H1 (cell line): ENCODE data around the gene CERS1. TPM values are rescaled to one million over a fixed set of nuclear protein-coding genes. Genes with fewer than 3 reads are reported as not detected.

Experiments used
- CTCF ChIA-PET: fragments of 300-600 bp; sonication (Branson Sonifier 250); formaldehyde crosslinking; loops from one replicate; lab custom pipeline; 2021; ENCODE audit not compliant: partially characterized antibody; lab: Charles Lee
- POLR2A ChIA-PET: fragments of 300-600 bp; sonication (Branson Sonifier 250); formaldehyde crosslinking; loops from one replicate; lab custom pipeline; 2021; ENCODE audit warnings: inconsistent platforms; ENCODE audit not compliant: partially characterized antibody; lab: Charles Lee
- DNase-seq, 2 experiments: peaks; one replicate each; pipeline versions ENCODE4 v3.0.0 to v3.0.0-alpha.2; 2010 to 2022; ENCODE audit warnings: low spot score in 2 of 2, low read depth in 1 of 2, mixed read lengths in 1 of 2
- FAIRE-seq: peaks from 2 replicates; lab custom pipeline; 2011; peaks lifted over from hg19 to GRCh38; lab: Jason Lieb, UNC
- H2AFZ ChIP-seq: 2 replicates; pipeline ENCODE4 v1.8.1; 2012; ENCODE audit warnings: low read length, inconsistent platforms
- H2AK5ac ChIP-seq: 2 replicates; pipeline ENCODE4 v1.6.1; 2013; ENCODE audit warnings: low read depth, low read length
- H2BK120ac ChIP-seq: replicated peaks from 2 replicates; pipeline ENCODE3; 2013; ENCODE audit warnings: low read depth, low read length, inconsistent platforms
- H2BK12ac ChIP-seq: 2 replicates; pipeline ENCODE4 v1.6.1; 2013; ENCODE audit warnings: low read depth, low read length
- H2BK15ac ChIP-seq: 2 replicates; pipeline ENCODE4 v1.6.1; 2013; ENCODE audit warnings: low read length
- H2BK20ac ChIP-seq: 2 replicates; pipeline ENCODE4 v1.6.1; 2013; ENCODE audit warnings: low read length
- H2BK5ac ChIP-seq: 2 replicates; pipeline ENCODE4 v1.6.1; 2013; ENCODE audit warnings: low read depth, low read length
- H3K14ac ChIP-seq: 2 replicates; pipeline ENCODE4 v1.6.1; 2013; ENCODE audit warnings: inconsistent platforms; ENCODE audit not compliant: insufficient read length
- H3K18ac ChIP-seq: 2 replicates; pipeline ENCODE4 v1.6.1; 2013; ENCODE audit warnings: low read length; ENCODE audit errors: extremely low read depth
- H3K23ac ChIP-seq: 2 replicates; pipeline ENCODE4 v1.6.1; 2013; ENCODE audit warnings: inconsistent platforms; ENCODE audit not compliant: insufficient read length
- H3K23me2 ChIP-seq: 2 replicates; pipeline ENCODE4 v1.6.1; 2013; ENCODE audit warnings: low read depth, low read length
- H3K27ac ChIP-seq: 2 replicates; pipeline ENCODE4 v1.6.1; 2011; ENCODE audit warnings: low read depth, low read length, inconsistent platforms
- H3K27me3 ChIP-seq, 4 experiments: replicated peaks in 1 of 4; 1 replicate in 1 of 4; 2 replicates in 3 of 4; pipeline versions ENCODE4 v1.6.1 to v1.8.1; 2011 to 2013; ENCODE audit warnings: low read length in 3 of 4, mild to moderate bottlenecking in 3 of 4, inconsistent platforms in 2 of 4, mixed read lengths in 2 of 4, moderate library complexity in 1 of 4; ENCODE audit not compliant: control insufficient read depth in 3 of 4, insufficient read depth in 3 of 4; ENCODE audit errors: extremely low read depth in 1 of 4
- H3K36me3 ChIP-seq, 4 experiments: 2 replicates each; pipeline versions ENCODE4 v1.6.1 to v1.8.1; 2011 to 2013; ENCODE audit warnings: mild to moderate bottlenecking in 4 of 4, low read length in 3 of 4, moderate library complexity in 2 of 4, control low read depth in 1 of 4, inconsistent platforms in 1 of 4; ENCODE audit not compliant: insufficient read depth in 4 of 4, control insufficient read depth in 2 of 4
- H3K4ac ChIP-seq: replicated peaks from 2 replicates; pipeline ENCODE3; 2013; ENCODE audit warnings: low read length, low read depth, mixed read lengths, inconsistent platforms; ENCODE audit not compliant: insufficient read length
- H3K4me1 ChIP-seq, 4 experiments: replicated peaks in 1 of 4; 1 replicate in 1 of 4; 2 replicates in 3 of 4; pipeline versions ENCODE4 v1.6.1 to v1.8.1; 2011 to 2013; ENCODE audit warnings: low read length in 3 of 4, inconsistent platforms in 2 of 4, mixed read lengths in 1 of 4; ENCODE audit not compliant: insufficient read depth in 4 of 4, control insufficient read depth in 3 of 4
- H3K4me2 ChIP-seq, 2 experiments: 2 replicates each; pipeline versions ENCODE4 v1.6.1 to v1.8.1; 2011 to 2013; ENCODE audit warnings: low read depth in 2 of 2, low read length in 2 of 2, control low read depth in 1 of 2, inconsistent platforms in 1 of 2, mild to moderate bottlenecking in 1 of 2; ENCODE audit not compliant: insufficient read depth in 1 of 2
- H3K4me3 ChIP-seq, 4 experiments: fragments of 200-600, 300-600 bp in 1 of 4; sonication (generic), shearing (Covaris generic), sonication (Bioruptor Twin) in 1 of 4; 2 replicates each; pipeline versions ENCODE4 v1.5.1 to v1.8.1; 2011 to 2016; ENCODE audit warnings: low read length in 4 of 4, low read depth in 3 of 4, control low read depth in 2 of 4, inconsistent platforms in 2 of 4, mild to moderate bottlenecking in 2 of 4, mixed read lengths in 1 of 4, moderate library complexity in 1 of 4; ENCODE audit not compliant: insufficient read depth in 2 of 4; ENCODE audit errors: extremely low read depth in 1 of 4
- H3K56ac ChIP-seq: replicated peaks from 2 replicates; pipeline ENCODE3; 2013; ENCODE audit warnings: low read depth, mild to moderate bottlenecking, mixed read lengths, low read length, inconsistent platforms; ENCODE audit not compliant: insufficient read length
- H3K79me1 ChIP-seq: 2 replicates; pipeline ENCODE4 v1.6.1; 2013; ENCODE audit warnings: low read depth, low read length, control low read depth
- H3K79me2 ChIP-seq, 2 experiments: 2 replicates each; pipeline versions ENCODE4 v1.6.1 to v1.8.1; 2012 to 2013; ENCODE audit warnings: low read length in 2 of 2, mild to moderate bottlenecking in 2 of 2, inconsistent platforms in 1 of 2; ENCODE audit not compliant: insufficient read depth in 2 of 2, control insufficient read depth in 1 of 2
- H3K9ac ChIP-seq, 4 experiments: replicated peaks in 1 of 4; 1 replicate in 1 of 4; 2 replicates in 3 of 4; pipeline versions ENCODE4 v1.6.1 to v1.8.1; 2011 to 2013; ENCODE audit warnings: low read depth in 3 of 4, low read length in 3 of 4, control low read depth in 2 of 4, mild to moderate bottlenecking in 2 of 4, moderate library complexity in 2 of 4, inconsistent platforms in 1 of 4; ENCODE audit errors: extremely low read depth in 1 of 4
- H3K9me3 ChIP-seq, 2 experiments: 2 replicates each; pipeline versions ENCODE4 v1.6.1 to v1.8.1; 2012 to 2013; ENCODE audit warnings: mild to moderate bottlenecking in 2 of 2, moderate library complexity in 2 of 2, control low read depth in 1 of 2, inconsistent platforms in 1 of 2, low read depth in 1 of 2, low read length in 1 of 2, mixed read lengths in 1 of 2; ENCODE audit not compliant: insufficient read depth in 2 of 2
- H4K20me1 ChIP-seq, 2 experiments: replicated peaks in 1 of 2; 2 replicates each; pipeline versions ENCODE3 to v1.8.1; 2011 to 2013; ENCODE audit warnings: inconsistent platforms in 2 of 2, low read length in 2 of 2, mild to moderate bottlenecking in 1 of 2; ENCODE audit not compliant: insufficient read depth in 2 of 2, control insufficient read depth in 1 of 2
- H4K5ac ChIP-seq: 2 replicates; pipeline ENCODE4 v1.6.1; 2013; ENCODE audit warnings: low read length, low read depth, mixed read lengths, inconsistent platforms; ENCODE audit not compliant: insufficient read length
- H4K8ac ChIP-seq: 2 replicates; pipeline ENCODE4 v1.8.0; 2013; ENCODE audit warnings: mild to moderate bottlenecking, moderate library complexity, low read length, inconsistent platforms; ENCODE audit not compliant: insufficient read depth; ENCODE audit errors: extremely low read depth
- H4K91ac ChIP-seq: replicated peaks from 2 replicates; pipeline ENCODE3; 2013; ENCODE audit warnings: low read length, mixed read lengths, inconsistent platforms; ENCODE audit not compliant: insufficient read length
- ATF3 ChIP-seq: IDR thresholded peaks from 2 replicates; pipeline ENCODE4 v1.6.1; 2011; ENCODE audit warnings: low read depth, mild to moderate bottlenecking, low read length; ENCODE audit not compliant: insufficient read depth
- BCL11A ChIP-seq, 2 experiments: IDR thresholded peaks; one replicate each; pipeline ENCODE4 v1.6.1; 2011; ENCODE audit warnings: low read depth in 2 of 2, low read length in 2 of 2, mild to moderate bottlenecking in 2 of 2
- CHD2 ChIP-seq: IDR thresholded peaks from 2 replicates; pipeline ENCODE4 v1.6.1; 2012; ENCODE audit warnings: low read length, improper control_type of control experiment
- HDAC6 ChIP-seq: IDR thresholded peaks from one replicate; pipeline ENCODE4 v1.7.1; 2012; ENCODE audit warnings: low read depth, mild to moderate bottlenecking, inconsistent platforms, low read length, moderate library complexity
- KDM4A ChIP-seq: IDR thresholded peaks from one replicate; pipeline ENCODE4 v1.7.1; 2012; ENCODE audit warnings: low read depth, mild to moderate bottlenecking, moderate library complexity, low read length, inconsistent platforms; ENCODE audit not compliant: severe bottlenecking
- KDM5A ChIP-seq: fragments of 200-600 bp; IDR thresholded peaks from 2 replicates; pipeline ENCODE4 v1.7.1; 2012; ENCODE audit warnings: mild to moderate bottlenecking, low read length, inconsistent platforms, mixed read lengths
- NRF1 ChIP-seq: IDR thresholded peaks from 2 replicates; pipeline ENCODE4 v1.6.1; 2011; ENCODE audit warnings: mild to moderate bottlenecking, low read depth, low read length, improper control_type of control experiment
- POLR2A ChIP-seq, 2 experiments: IDR thresholded peaks; 1 replicate in 1 of 2; 2 replicates in 1 of 2; pipeline ENCODE4 v1.6.1; 2011; ENCODE audit warnings: low read depth in 2 of 2, low read length in 2 of 2, mild to moderate bottlenecking in 2 of 2; ENCODE audit errors: control extremely low read depth in 1 of 2
- RAD21 ChIP-seq, 2 experiments: IDR thresholded peaks in 1 of 2; conservative IDR thresholded peaks in 1 of 2; 2 replicates each; pipeline ENCODE4 v1.6.1; 2011; ENCODE audit warnings: low read depth in 2 of 2, low read length in 2 of 2, improper control_type of control experiment in 1 of 2, inconsistent platforms in 1 of 2, mild to moderate bottlenecking in 1 of 2, moderate library complexity in 1 of 2
- RBBP5 ChIP-seq: IDR thresholded peaks from 2 replicates; pipeline ENCODE4 v1.7.1; 2012; ENCODE audit warnings: low read depth, mild to moderate bottlenecking, inconsistent platforms, low read length, moderate library complexity, borderline replicate concordance
- TAF7 ChIP-seq: optimal IDR thresholded peaks from 2 replicates; pipeline ENCODE3; 2011; ENCODE audit warnings: low read depth, mild to moderate bottlenecking, inconsistent platforms, low read length, moderate library complexity, borderline replicate concordance
- TBP ChIP-seq: IDR thresholded peaks from 2 replicates; pipeline ENCODE4 v1.6.1; 2011; ENCODE audit warnings: low read depth, low read length, improper control_type of control experiment
- ZNF274 ChIP-seq: IDR thresholded peaks from 2 replicates; pipeline ENCODE4 v1.7.0; 2012; ENCODE audit warnings: low read length, borderline replicate concordance; ENCODE audit errors: extremely low read depth
- WGBS, 2 experiments: shearing (Covaris generic) in 1 of 2; methylation state at CpG; one replicate each; pipeline versions ENCODE4 v1.1.6 to v1.1.7; 2013 to 2015; ENCODE audit warnings: low lambda C conversion rate in 2 of 2, mixed read lengths in 2 of 2, inconsistent platforms in 1 of 2, low coverage in 1 of 2, missing lambda C conversion rate in 1 of 2; ENCODE audit not compliant: insufficient replicate concordance in 2 of 2, insufficient coverage in 1 of 2, insufficient read length in 1 of 2; ENCODE audit errors: extremely low coverage in 1 of 2, missing lambda C conversion rate in 1 of 2; 5-methylcytosine and 5-hydroxymethylcytosine counted together
- polyA plus RNA-seq, 7 experiments: library from polyadenylated mRNA; depleted of rRNA in 3 of 7; stranded (reverse) in 5 of 7; unstranded in 2 of 7; fragments of >200 nt in 5 of 7; fragments of 200-250 nt in 2 of 7; gene quantifications; 1 replicate in 5 of 7; 2 replicates in 1 of 7; 4 replicates in 1 of 7; pipeline versions ENCODE4 v1.2.1 to v1.2.3, GENCODE V29; 2011 to 2013; ENCODE audit warnings: missing spikeins in 2 of 7, mixed read lengths in 2 of 7
- total RNA-seq: library from RNA; stranded (reverse); fragmentation: NEBNext Ultra II Directional; extraction: Animal tissue kit (Norgen Biotek cat#: 25700); gene quantifications from 2 replicates; pipeline ENCODE4 v1.2.1, GENCODE V29; 2021

The CERS1 gene
- total and polyA plus RNA-seq, 2 of the 8 experiments (the other 6 are each of a cell fraction or from before 2014, with no cell fraction given), result 18.6 to 51.0 TPM

GRCh38 chr19:18859676-18860301 lies 36.2 kb downstream of the CERS1 start:
- Histone ChIP-seq H2BK12ac (no peak overlapping the region), H3K4me3 (no peak overlapping the region), H3K79me1 (no peaks in the 10 kb centered on the region), H3K27me3 (no peaks in the 10 kb centered on the region), H2AK5ac (no peak overlapping the region), H3K56ac (no peak overlapping the region), H3K36me3 (peaks cover 50 to 86% (median 78%) of the 10 kb centered on the region in 4 experiments), H3K9me3 (no peaks in the 10 kb centered on the region), H3K4me2 (no peak overlapping the region), H4K5ac (no peak overlapping the region), H4K91ac (no peak overlapping the region), H2BK15ac (no peak overlapping the region), H2AFZ (no peak overlapping the region), H3K23ac (no peak overlapping the region), H3K23me2 (no peaks in the 10 kb centered on the region), H2BK5ac (no peak overlapping the region), H4K20me1 (peaks cover 11 to 30% of the 10 kb centered on the region in 2 experiments), H3K9ac (no peak overlapping the region), H3K14ac (no peak overlapping the region), H2BK120ac (no peak overlapping the region), H2BK20ac (no peak overlapping the region), H3K18ac (no peak overlapping the region), H3K79me2 (no peaks in the 10 kb centered on the region), H3K4me1 (no peaks in the 10 kb centered on the region), H4K8ac (no peak overlapping the region), H3K4ac (no peak overlapping the region), H3K27ac (no peak overlapping the region)
- DNase-seq, result no peak
- ChIA-PET POLR2A (interaction anchor here (0.6 to 1.3 kb wide), 2 partner anchors 16 to 27 kb away, joined by 3 read pairs; no protein-coding TSS in a partner anchor), CTCF (interaction anchor here (1.2 to 15.1 kb wide), 4 partner anchors 17 to 374 kb away, joined by 3 to 247 read pairs (median 4); no protein-coding TSS in a partner anchor)
- WGBS, 2 experiments, result 92% methylated on average over 11 of the region's 12 CpGs; no CpG with 5 or more reads in 1 of the 2 experiments
- no peak for FAIRE-seq
- TF ChIP-seq ZNF274 (no peak), HDAC6 (no peak), POLR2A (IDR thresholded peaks at IDR 0.05; ENCODE audit: control extremely low read depth in 1 of 2, low read depth in 2 of 2, low read length in 2 of 2) (no peak), KDM4A (no peak), BCL11A (IDR thresholded peaks at IDR 0.05; ENCODE audit: low read depth in 2 of 2, low read length in 2 of 2) (no peak), CHD2 (no peak), RAD21 (IDR thresholded peaks at IDR 0.05 in 1 of 2, conservative IDR thresholded peaks at IDR 0.05 in 1 of 2; ENCODE audit: low read depth in 2 of 2, low read length in 2 of 2) (no peak), NRF1 (no peak), TBP (no peak), ATF3 (no peak), RBBP5 (no peak), KDM5A (no peak), TAF7 (no peak)
